Activated CD4-positive, CD25-positive, alpha-beta regulatory T cell treated with anti-CD3 and anti-CD28 coated beads, Interleukin-2, amount 50 U/mL, for 16 hours (primary cell): ENCODE results near the gene DYRK1B.
"Not testable (repeated sequence)": the region's sequence is repeated elsewhere in the genome, so short reads cannot be mapped to it uniquely, and the experiment has no call there.

Experiments used
- DNase-seq: peaks from one replicate; pipeline ENCODE4 v3.0.0-alpha.2; 2020; ENCODE audit warnings: low read depth, low spot score

Gene DYRK1B

GRCh38 chr19:39810424-39810823, 23.5 kb downstream of the DYRK1B start:
- DNase-seq, result no peak

- DNase-seq, result no peak
Observed at GRCh38 chr19:39809368-39809767, 24.6 kb downstream of the DYRK1B start.

GRCh38 chr19:39808688-39809087, 25.3 kb downstream of the DYRK1B start:
- not testable (repeated sequence) for DNase-seq

GRCh38 chr19:39807846-39808364, 26.1 kb downstream of the DYRK1B start:
- no peak for DNase-seq

- no peak for DNase-seq
Observed at GRCh38 chr19:39805104-39805503, 28.9 kb downstream of the DYRK1B start.

GRCh38 chr19:39802958-39803357, 31.0 kb downstream of the DYRK1B start:
- DNase-seq, result no peak

GRCh38 chr19:39797083-39797482, 36.9 kb downstream of the DYRK1B start:
- no peak for DNase-seq

GRCh38 chr19:39796000-39796498, 37.9 kb downstream of the DYRK1B start:
- no peak for DNase-seq

GRCh38 chr19:39795001-39795400, 39.0 kb downstream of the DYRK1B start:
- no peak for DNase-seq

GRCh38 chr19:39792999-39793546, 40.9 kb downstream of the DYRK1B start:
- peak; percentile 43 for DNase-seq

- no peak for DNase-seq
Observed at GRCh38 chr19:39788244-39788643, 45.7 kb downstream of the DYRK1B start.

- no peak for DNase-seq
Observed at GRCh38 chr19:39780894-39781293, 53.1 kb downstream of the DYRK1B start.

GRCh38 chr19:39778763-39779162, 55.2 kb downstream of the DYRK1B start, which contains the start of gene LEUTX:
TSS of gene LEUTX (plus strand) at chr19:39778854. CDS start at chr19:39778921, 67 bp downstream.
- DNase-seq, result no peak
